Activated naive CD4-positive, alpha-beta T cell treated with anti-CD3 and anti-CD28 coated beads for 36 hours (primary cell): ENCODE results near the gene MACF1. TPM values are rescaled to one million over a fixed set of nuclear protein-coding genes. Genes with fewer than 3 reads are reported as not detected.

ENCODE experiments used
- CTCF ChIA-PET: fragments of 350-600 bp; sonication (Branson Sonifier 250); formaldehyde crosslinking; loops from one replicate; lab custom pipeline; 2021; ENCODE audit warnings: antibody characterized with exemption; lab: Charles Lee
- DNase-seq: peaks from one replicate; pipeline ENCODE4 v3.0.0-alpha.2; 2020
- H3K27ac Mint-ChIP-seq: one replicate; pipeline ENCODE4 v1.8.0; 2021; ENCODE audit warnings: mild to moderate bottlenecking, mixed read lengths
- H3K27me3 Mint-ChIP-seq: one replicate; pipeline ENCODE4 v1.8.0; 2021; ENCODE audit warnings: low read depth, mixed read lengths
- H3K36me3 Mint-ChIP-seq: one replicate; pipeline ENCODE4 v1.8.0; 2021; ENCODE audit warnings: low read depth, mixed read lengths
- H3K4me1 Mint-ChIP-seq: one replicate; pipeline ENCODE4 v1.8.0; 2021; ENCODE audit warnings: low read depth, mixed read lengths
- H3K4me3 Mint-ChIP-seq: one replicate; pipeline ENCODE4 v1.8.0; 2021; ENCODE audit warnings: mild to moderate bottlenecking, moderate library complexity, mixed read lengths
- H3K9me3 Mint-ChIP-seq: one replicate; pipeline ENCODE4 v1.8.0; 2021; ENCODE audit warnings: mixed read lengths
- intact Hi-C: fragments of 100-400 bp; cut with micrococcal nuclease; formaldehyde crosslinking; loops from one replicate; pipeline ENCODE4 v1.15.1; 2023
- total RNA-seq, 2 experiments: library from RNA; stranded (reverse); gene quantifications; one replicate each; pipeline ENCODE4 v1.2.3, GENCODE V29; 2021

MACF1 gene
- total RNA-seq, 2 experiments from 2014 or later = 174 to 179 TPM

DNA sequence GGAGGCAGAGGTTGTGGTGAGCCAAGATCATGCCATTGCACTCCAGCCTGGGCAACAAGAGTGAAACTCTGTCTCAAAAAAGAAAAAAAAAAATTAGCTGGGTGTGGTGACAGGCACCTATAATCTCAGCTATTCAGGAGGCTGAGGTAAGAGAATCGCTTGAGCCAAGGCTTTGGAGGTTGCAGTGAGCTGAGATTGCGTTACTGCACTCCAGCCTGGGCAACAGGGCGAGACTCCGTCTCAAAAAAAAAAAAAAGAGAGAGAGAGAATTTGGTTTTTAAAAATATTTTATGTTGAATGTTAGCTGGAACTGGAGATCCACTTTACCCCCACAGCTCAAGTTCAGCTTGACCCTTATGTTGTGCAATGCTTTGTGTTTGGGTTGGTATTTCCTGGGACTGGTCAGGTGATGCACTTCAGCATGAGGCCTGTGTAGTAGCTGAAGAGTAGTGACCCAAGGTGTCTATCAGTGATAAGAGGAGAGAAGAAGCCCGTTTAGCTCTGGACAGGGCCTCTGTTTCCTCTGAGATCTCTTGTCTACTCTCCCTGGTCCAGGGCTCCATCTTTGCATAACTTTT lies 36.8 kb upstream of the MACF1 start:
- DNase-seq = no peak
- Mint-ChIP-seq H3K27me3 (no peaks in the 10 kb centered on the region), H3K36me3 (no peaks in the 10 kb centered on the region), H3K4me1 (peaks cover 10% of the 10 kb centered on the region), H3K4me3 (no peak overlapping the region), H3K9me3 (no peaks in the 10 kb centered on the region), H3K27ac (no peak overlapping the region)
- intact Hi-C loops = no loop called here
- CTCF ChIA-PET = interaction anchor here (1.2 to 1.3 kb wide), 3 partner anchors 16 to 69 kb away, joined by 3 read pairs; no protein-coding TSS in a partner anchor

DNA sequence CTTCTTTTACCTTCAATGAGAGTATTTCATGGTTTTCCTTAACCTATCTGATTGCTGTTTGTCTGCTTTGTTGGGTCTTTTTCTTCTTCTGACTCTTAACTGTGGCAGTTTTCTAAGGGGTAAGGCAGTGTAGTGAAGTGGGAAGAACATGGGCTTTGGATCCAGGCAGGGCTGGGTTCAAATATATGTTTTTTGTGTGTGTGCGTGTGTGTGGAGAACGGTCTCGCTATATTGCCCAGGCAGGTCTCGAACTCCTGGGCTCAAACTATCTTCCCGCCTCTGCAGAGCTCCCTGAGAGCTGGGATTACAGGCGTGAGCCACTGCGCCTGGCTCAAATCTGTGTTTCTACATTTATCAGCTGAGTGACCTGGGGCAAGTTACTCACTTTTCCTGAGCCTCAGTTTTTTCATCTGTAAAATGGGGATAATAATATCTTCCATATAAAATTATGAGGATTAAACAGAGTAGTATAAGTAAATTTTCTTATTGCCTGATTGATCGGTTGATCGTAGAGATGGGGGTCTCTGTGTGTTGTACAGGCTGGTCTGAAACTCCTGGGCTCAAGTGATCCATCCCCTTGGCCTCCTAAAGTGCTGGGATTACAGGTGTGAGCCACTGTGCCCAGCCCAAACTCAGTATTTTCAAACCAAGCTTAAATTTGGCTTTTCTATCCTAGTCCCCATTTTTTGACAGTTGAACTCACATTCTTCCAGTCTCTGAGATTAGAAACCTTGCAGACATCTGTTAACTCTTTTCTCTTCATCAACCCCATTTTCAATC lies 36.0 kb upstream of the MACF1 start:
- intact Hi-C loops = no loop called here
- DNase-seq = no peak
- H3K27me3 Mint-ChIP-seq = no peaks in the 10 kb centered on the region
- no peaks in the 10 kb centered on the region for H3K36me3 Mint-ChIP-seq
- no peaks in the 10 kb centered on the region for H3K9me3 Mint-ChIP-seq
- CTCF ChIA-PET = no interaction called here
- H3K4me3 Mint-ChIP-seq = no peak overlapping the region
- H3K27ac Mint-ChIP-seq = no peak overlapping the region
- H3K4me1 Mint-ChIP-seq = peaks cover 9% of the 10 kb centered on the region

GRCh38 chr1:39170731-39171667 lies 33.5 kb upstream of the MACF1 start:
- intact Hi-C loops = no loop called here
- no peaks in the 10 kb centered on the region for H3K4me1 Mint-ChIP-seq
- H3K9me3 Mint-ChIP-seq = no peaks in the 10 kb centered on the region
- H3K36me3 Mint-ChIP-seq = no peaks in the 10 kb centered on the region
- no peak overlapping the region for H3K27ac Mint-ChIP-seq
- no peaks in the 10 kb centered on the region for H3K27me3 Mint-ChIP-seq
- DNase-seq = no peak
- no peak overlapping the region for H3K4me3 Mint-ChIP-seq
- CTCF ChIA-PET = interaction anchor here (1.2 kb wide), 1 partner anchor 12 kb away, joined by 3 read pairs; no protein-coding TSS in a partner anchor

- Mint-ChIP-seq H3K36me3 (no peaks in the 10 kb centered on the region), H3K4me1 (no peaks in the 10 kb centered on the region), H3K27ac (no peak overlapping the region), H3K4me3 (no peak overlapping the region), H3K27me3 (no peaks in the 10 kb centered on the region), H3K9me3 (no peaks in the 10 kb centered on the region)
- no peak for DNase-seq
- CTCF ChIA-PET = interaction anchor here (0.7 to 1.0 kb wide), 2 partner anchors 12 to 126 kb away, joined by 3 to 4 read pairs; no protein-coding TSS in a partner anchor
- intact Hi-C loops = no loop called here
These were observed 31.1 kb upstream of the MACF1 start for GRCh38 chr1:39173119-39173994.

- Mint-ChIP-seq H3K36me3 (no peaks in the 10 kb centered on the region), H3K9me3 (no peaks in the 10 kb centered on the region), H3K27ac (no peak overlapping the region), H3K27me3 (no peaks in the 10 kb centered on the region), H3K4me3 (no peak overlapping the region), H3K4me1 (no peaks in the 10 kb centered on the region)
- intact Hi-C loops = no loop called here
- CTCF ChIA-PET = interaction anchor here (0.7 to 1.0 kb wide), 3 partner anchors 11 to 126 kb away, joined by 3 to 4 read pairs (median 3); no protein-coding TSS in a partner anchor
- no peak for DNase-seq
These were observed 30.5 kb upstream of the MACF1 start for GRCh38 chr1:39173995-39174380.

- intact Hi-C loops = no loop called here
- H3K4me3 Mint-ChIP-seq = no peak overlapping the region
- no peak overlapping the region for H3K27ac Mint-ChIP-seq
- H3K36me3 Mint-ChIP-seq = no peaks in the 10 kb centered on the region
- CTCF ChIA-PET = interaction anchor here (0.7 to 1.0 kb wide), 3 partner anchors 11 to 125 kb away, joined by 3 to 4 read pairs (median 3); no protein-coding TSS in a partner anchor
- no peaks in the 10 kb centered on the region for H3K4me1 Mint-ChIP-seq
- H3K27me3 Mint-ChIP-seq = no peaks in the 10 kb centered on the region
- H3K9me3 Mint-ChIP-seq = no peaks in the 10 kb centered on the region
- no peak for DNase-seq
These were observed 30.0 kb upstream of the MACF1 start for GRCh38 chr1:39174390-39175081.

- Mint-ChIP-seq H3K4me1 (no peaks in the 10 kb centered on the region), H3K27ac (no peak overlapping the region), H3K27me3 (no peaks in the 10 kb centered on the region), H3K4me3 (no peak overlapping the region), H3K9me3 (no peaks in the 10 kb centered on the region), H3K36me3 (no peaks in the 10 kb centered on the region)
- CTCF ChIA-PET = interaction anchor here (0.6 to 1.5 kb wide), 2 partner anchors 15 to 255 kb away, joined by 4 to 5 read pairs; no protein-coding TSS in a partner anchor
- DNase-seq = no peak
- intact Hi-C loops = no loop called here
These were observed 26.8 kb upstream of the MACF1 start for GRCh38 chr1:39177706-39178105.

DNA sequence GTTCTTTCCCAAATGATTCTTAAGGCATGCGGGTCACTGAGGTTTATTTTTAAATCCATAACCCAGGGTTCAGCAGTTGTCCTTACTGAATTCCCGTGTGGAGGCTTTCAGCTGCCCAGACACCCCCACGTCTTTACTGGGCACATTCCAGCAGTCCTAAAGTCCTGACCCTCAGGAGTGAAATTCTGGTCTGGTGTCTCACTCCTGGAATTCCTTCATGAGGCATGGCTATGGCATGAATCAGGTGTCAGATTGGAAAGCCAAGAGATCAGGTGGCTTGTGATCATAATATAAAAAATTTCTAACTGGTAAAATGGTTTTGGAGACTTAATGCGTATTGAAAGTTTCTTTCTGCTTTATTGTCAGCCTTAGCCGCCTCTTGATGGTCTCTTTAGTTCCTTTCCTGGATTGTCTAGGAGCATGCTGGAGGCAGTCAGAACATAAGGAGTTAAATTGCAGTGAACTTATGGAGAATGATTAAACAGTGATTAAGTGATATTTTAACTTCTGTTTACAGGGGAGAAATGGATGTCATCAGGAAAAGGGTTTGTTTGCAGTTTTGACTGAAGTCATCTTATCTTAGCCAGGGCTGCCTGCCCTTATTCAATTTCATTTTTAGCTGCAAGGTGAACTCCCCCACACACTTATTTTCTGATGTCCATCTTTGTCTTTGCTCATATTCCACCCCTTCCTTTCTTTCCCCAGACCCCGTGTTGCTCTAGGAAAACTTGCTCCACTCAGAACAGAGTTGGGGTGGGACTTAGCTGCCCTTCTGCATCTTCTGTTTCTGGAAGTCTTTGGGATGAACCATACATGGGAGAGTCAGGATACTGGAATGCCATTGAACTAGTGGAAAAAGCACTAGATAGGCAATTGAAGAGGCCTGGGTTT lies 25.7 kb upstream of the MACF1 start:
- Mint-ChIP-seq H3K27me3 (no peaks in the 10 kb centered on the region), H3K9me3 (no peaks in the 10 kb centered on the region), H3K4me1 (peaks cover 10% of the 10 kb centered on the region), H3K36me3 (no peaks in the 10 kb centered on the region), H3K27ac (no peak overlapping the region), H3K4me3 (no peak overlapping the region)
- intact Hi-C loops = no loop called here
- DNase-seq = no peak
- CTCF ChIA-PET = interaction anchor here (0.6 to 3.6 kb wide), 3 partner anchors 13 to 210 kb away, joined by 3 to 9 read pairs (median 4); no protein-coding TSS in a partner anchor

DNA sequence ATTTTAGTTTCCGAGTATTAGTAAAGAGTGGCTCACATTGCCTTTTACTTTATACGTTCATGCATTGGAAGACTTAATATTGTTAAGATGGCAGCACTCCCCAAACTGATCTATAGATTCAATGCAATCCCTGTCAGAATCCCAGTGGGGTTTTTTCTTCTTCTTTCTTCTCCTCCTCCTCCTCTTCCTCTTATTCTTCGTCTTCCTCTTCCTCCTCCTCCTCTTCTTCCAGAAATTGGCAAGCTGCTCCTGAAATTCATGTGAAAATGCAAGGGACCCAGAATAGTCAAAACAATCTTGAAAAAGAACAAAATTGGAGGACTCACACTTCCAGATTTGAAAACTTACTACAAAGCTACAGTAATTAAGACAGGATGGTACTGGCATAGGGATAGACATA lies 23.2 kb upstream of the MACF1 start:
- CTCF ChIA-PET = interaction anchor here (0.6 to 5.0 kb wide), 7 partner anchors 10 to 402 kb away, joined by 3 to 53 read pairs (median 4); no protein-coding TSS in a partner anchor
- no peaks in the 10 kb centered on the region for H3K9me3 Mint-ChIP-seq
- H3K27ac Mint-ChIP-seq = no peak overlapping the region
- no peak overlapping the region for H3K4me3 Mint-ChIP-seq
- no peak for DNase-seq
- intact Hi-C loops = loop anchor here (5.0 to 10.0 kb wide), 3 partner anchors 36 to 1157 kb away; partner anchors contain the start of gene PPIE
- H3K4me1 Mint-ChIP-seq = peaks cover 35% of the 10 kb centered on the region
- H3K27me3 Mint-ChIP-seq = no peaks in the 10 kb centered on the region
- no peaks in the 10 kb centered on the region for H3K36me3 Mint-ChIP-seq

DNA sequence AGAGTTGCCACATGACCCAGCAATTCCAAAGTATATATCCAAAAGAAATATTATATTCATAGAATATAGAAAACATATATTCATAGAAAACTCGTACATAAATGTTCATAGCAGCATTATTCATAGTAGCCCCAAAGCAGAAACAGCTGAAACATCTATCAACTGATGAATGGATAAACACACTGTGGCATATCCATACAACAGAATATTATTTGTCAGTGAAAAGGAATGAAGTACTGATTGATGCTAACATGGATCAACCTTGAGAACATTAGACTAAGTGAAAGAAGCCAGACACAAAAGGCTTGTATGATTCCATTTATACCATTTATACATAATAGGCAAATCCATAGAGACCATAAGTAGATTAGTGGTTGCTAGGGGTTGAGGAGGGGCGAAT lies 21.7 kb upstream of the MACF1 start:
- no peak overlapping the region for H3K27ac Mint-ChIP-seq
- CTCF ChIA-PET = interaction anchor here (0.7 to 5.0 kb wide), 7 partner anchors 10 to 360 kb away, joined by 3 to 54 read pairs (median 10); partner anchors contain the start of gene MACF1
- no peaks in the 10 kb centered on the region for H3K27me3 Mint-ChIP-seq
- no peak overlapping the region for H3K4me3 Mint-ChIP-seq
- H3K4me1 Mint-ChIP-seq = peaks cover 46% of the 10 kb centered on the region
- no peaks in the 10 kb centered on the region for H3K9me3 Mint-ChIP-seq
- H3K36me3 Mint-ChIP-seq = no peaks in the 10 kb centered on the region
- intact Hi-C loops = loop anchor here (1.0 to 10.0 kb wide), 8 partner anchors 9 to 1158 kb away; partner anchors contain the start of gene PPIE
- DNase-seq = no peak
